ENCODE results near the gene TDRD9.

TDRD9 gene

DNA sequence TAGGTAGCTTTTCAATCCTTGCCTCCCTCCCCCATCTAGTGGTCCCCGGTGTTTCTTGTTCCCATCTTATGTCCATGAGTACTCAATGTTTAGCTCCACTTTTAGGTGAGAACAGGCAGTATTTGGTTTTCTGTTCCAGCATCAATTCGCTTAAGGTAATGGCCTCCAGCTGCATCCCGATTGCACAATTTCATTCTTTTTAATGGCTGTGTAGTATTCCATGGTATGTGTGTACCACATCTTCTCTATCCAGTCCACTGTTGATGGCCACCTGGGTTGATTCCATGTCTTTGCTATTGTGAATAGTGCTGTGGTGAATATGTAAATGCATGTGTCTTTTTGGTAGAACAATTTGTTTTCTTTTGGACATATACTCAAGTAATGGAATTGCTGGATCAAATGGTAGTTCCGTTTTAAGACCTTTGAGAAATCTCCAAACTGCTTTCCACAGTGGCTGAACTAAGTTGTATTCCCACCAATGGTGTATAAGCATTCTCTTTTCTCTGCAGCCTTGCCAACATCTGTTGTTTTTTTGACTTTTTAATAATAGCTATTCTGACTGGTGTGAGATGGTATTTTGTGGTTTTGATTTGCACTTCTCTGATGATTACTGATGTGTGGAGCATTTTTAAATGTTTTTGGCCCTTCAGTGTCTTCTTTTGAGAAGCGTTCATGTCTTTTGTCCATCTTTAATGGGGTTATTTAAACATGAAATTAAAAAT is 123.0 kb downstream of the TDRD9 start:
- TF ChIP-seq, protein P1, sequence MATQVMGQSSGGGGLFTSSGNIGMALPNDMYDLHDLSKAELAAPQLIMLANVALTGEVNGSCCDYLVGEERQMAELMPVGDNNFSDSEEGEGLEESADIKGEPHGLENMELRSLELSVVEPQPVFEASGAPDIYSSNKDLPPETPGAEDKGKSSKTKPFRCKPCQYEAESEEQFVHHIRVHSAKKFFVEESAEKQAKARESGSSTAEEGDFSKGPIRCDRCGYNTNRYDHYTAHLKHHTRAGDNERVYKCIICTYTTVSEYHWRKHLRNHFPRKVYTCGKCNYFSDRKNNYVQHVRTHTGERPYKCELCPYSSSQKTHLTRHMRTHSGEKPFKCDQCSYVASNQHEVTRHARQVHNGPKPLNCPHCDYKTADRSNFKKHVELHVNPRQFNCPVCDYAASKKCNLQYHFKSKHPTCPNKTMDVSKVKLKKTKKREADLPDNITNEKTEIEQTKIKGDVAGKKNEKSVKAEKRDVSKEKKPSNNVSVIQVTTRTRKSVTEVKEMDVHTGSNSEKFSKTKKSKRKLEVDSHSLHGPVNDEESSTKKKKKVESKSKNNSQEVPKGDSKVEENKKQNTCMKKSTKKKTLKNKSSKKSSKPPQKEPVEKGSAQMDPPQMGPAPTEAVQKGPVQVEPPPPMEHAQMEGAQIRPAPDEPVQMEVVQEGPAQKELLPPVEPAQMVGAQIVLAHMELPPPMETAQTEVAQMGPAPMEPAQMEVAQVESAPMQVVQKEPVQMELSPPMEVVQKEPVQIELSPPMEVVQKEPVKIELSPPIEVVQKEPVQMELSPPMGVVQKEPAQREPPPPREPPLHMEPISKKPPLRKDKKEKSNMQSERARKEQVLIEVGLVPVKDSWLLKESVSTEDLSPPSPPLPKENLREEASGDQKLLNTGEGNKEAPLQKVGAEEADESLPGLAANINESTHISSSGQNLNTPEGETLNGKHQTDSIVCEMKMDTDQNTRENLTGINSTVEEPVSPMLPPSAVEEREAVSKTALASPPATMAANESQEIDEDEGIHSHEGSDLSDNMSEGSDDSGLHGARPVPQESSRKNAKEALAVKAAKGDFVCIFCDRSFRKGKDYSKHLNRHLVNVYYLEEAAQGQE (IDR thresholded peaks at IDR 0.05; ENCODE audit: low read depth), result no peak
- TF ChIP-seq EP300 (IDR thresholded peaks at IDR 0.05; ENCODE audit: borderline replicate concordance) (no peak), RAD21 (IDR thresholded peaks at IDR 0.05; ENCODE audit: low read depth) (no peak), ZBTB7A (IDR thresholded peaks at IDR 0.05; ENCODE audit: low read depth) (no peak), NFIC (IDR thresholded peaks at IDR 0.05) (no peak), EGR1 (IDR thresholded peaks at IDR 0.05) (no peak), TAF1 (IDR thresholded peaks at IDR 0.05; ENCODE audit: low read depth) (no peak), YY1 (IDR thresholded peaks at IDR 0.05; ENCODE audit: low read depth) (no peak)
- TF ChIP-seq, protein P2, sequence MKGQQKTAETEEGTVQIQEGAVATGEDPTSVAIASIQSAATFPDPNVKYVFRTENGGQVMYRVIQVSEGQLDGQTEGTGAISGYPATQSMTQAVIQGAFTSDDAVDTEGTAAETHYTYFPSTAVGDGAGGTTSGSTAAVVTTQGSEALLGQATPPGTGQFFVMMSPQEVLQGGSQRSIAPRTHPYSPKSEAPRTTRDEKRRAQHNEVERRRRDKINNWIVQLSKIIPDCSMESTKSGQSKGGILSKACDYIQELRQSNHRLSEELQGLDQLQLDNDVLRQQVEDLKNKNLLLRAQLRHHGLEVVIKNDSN (IDR thresholded peaks at IDR 0.05), result no peak

DNA sequence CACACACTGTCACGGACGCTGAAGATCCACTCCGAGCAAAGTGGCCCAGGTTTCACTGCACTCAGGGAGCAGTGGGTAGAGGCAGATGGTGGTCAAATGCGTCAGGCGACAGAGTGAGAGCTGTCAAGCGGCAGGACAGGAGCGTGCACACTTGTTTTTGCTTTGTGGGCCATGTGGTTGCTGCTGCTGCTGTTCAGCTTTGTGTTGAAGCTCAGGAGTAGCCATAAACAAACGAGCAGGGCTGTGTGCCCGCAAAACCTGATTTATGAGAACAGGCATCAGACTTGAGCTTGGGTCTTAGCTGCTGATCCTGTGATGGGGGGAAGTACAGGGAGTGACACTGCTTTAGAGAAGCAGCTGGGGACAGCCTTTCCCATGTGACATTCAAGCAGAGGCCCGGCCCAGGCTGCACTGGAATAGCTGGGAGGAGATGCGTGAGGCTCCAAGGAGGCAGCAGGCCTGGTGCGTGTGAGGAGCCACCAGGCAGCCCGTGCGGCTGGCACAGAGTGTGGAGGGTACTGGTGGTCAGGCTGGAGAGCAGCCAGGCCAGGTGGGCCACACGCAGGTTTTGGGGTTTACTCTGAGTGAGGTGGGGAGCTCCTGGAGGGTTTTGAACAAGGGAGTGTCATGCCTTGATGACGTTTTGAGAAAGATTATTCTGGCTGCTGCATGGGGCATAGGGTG is 126.1 kb downstream of the TDRD9 start:
- TF ChIP-seq FOXM1 (IDR thresholded peaks at IDR 0.05; ENCODE audit: borderline replicate concordance, low read depth) (no peak), CREB1 (IDR thresholded peaks at IDR 0.05; ENCODE audit: low read depth) (no peak), NFIC (IDR thresholded peaks at IDR 0.05) (no peak), TCF12 (IDR thresholded peaks at IDR 0.05; ENCODE audit: low read depth) (no peak), EP300 (IDR thresholded peaks at IDR 0.05; ENCODE audit: borderline replicate concordance) (no peak), EGR1 (IDR thresholded peaks at IDR 0.05) (no peak), ZBTB7A (IDR thresholded peaks at IDR 0.05; ENCODE audit: low read depth) (no peak), RAD21 (IDR thresholded peaks at IDR 0.05; ENCODE audit: low read depth) (no peak), TEAD4 (IDR thresholded peaks at IDR 0.05) (no peak), TAF1 (IDR thresholded peaks at IDR 0.05; ENCODE audit: low read depth) (no peak), YY1 (IDR thresholded peaks at IDR 0.05; ENCODE audit: low read depth) (no peak), CEBPB (IDR thresholded peaks at IDR 0.05) (no peak)
- TF ChIP-seq, protein P2 (IDR thresholded peaks at IDR 0.05), result no peak
- TF ChIP-seq, protein P3, sequence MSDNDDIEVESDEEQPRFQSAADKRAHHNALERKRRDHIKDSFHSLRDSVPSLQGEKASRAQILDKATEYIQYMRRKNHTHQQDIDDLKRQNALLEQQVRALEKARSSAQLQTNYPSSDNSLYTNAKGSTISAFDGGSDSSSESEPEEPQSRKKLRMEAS (IDR thresholded peaks at IDR 0.05), result no peak
- TF ChIP-seq, protein P1 (IDR thresholded peaks at IDR 0.05; ENCODE audit: low read depth), result no peak

DNA sequence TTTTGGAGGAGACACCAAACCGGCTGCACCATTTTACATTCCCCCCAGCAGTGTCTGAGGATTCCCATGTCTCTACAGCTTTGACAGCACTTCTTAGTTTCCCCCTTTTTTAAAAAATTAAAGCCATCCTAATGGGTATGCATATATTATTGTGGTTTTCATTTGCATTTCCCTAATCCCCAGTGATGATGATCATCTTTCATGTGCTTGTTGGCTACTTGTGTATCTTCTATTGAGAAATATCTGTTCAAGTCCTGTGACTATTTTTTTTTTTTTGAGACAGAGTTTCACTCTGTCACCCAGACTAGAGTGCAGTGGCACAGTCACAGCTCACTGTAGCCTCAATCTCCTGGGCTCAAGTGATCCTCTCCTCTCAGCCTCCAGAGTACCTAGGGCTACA is 134.0 kb downstream of the TDRD9 start:
- TF ChIP-seq, protein P2 (IDR thresholded peaks at IDR 0.05), result no peak
- TF ChIP-seq TEAD4 (IDR thresholded peaks at IDR 0.05) (no peak), TAF1 (IDR thresholded peaks at IDR 0.05; ENCODE audit: low read depth) (no peak)

DNA sequence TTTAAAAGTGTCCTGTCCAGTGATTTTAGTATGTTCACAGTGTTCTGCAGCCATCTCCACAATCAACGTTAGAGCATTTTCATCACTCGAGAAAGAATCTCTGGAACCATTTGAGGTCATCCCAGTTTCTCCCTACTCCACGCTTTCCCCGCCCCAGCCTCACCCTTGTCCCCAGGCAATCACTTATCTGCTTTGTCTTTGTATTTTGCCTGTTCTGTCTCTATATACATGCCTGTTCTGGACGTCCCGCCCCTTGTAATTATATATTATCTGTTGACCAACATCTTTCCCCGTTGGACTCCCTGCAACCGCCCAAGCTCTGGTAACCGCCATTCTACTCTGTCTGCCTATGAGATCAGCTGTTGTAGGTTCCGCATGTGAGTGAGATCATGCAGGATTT is 135.7 kb downstream of the TDRD9 start:
- TF ChIP-seq NFIC (IDR thresholded peaks at IDR 0.05) (no peak), YY1 (IDR thresholded peaks at IDR 0.05; ENCODE audit: low read depth) (no peak), EGR1 (IDR thresholded peaks at IDR 0.05) (no peak), TEAD4 (IDR thresholded peaks at IDR 0.05) (no peak), CREB1 (IDR thresholded peaks at IDR 0.05; ENCODE audit: low read depth) (no peak), CEBPB (IDR thresholded peaks at IDR 0.05) (no peak)

DNA sequence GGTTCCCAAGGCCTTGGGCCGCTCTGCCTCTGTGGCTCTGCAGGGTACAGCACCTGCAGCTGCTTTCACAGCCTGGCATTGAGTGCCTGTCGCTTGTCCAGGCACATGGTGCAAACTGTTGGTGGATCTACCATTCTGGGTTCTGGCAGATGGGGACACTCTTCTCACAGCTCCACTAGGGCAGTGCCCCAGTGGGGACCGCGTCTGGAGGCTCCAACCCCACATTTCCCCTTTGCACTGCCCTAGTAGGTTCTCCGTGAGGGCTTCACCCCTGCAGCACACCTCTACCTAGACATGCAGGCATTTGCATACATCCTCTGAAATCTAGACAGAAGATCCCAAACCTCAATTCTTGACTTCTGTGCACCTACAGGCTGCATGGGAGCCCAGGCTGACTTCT is 138.0 kb downstream of the TDRD9 start:
- TF ChIP-seq YY1 (IDR thresholded peaks at IDR 0.05; ENCODE audit: low read depth) (no peak), EGR1 (IDR thresholded peaks at IDR 0.05) (no peak), NFIC (IDR thresholded peaks at IDR 0.05) (no peak), CEBPB (IDR thresholded peaks at IDR 0.05) (no peak), EP300 (IDR thresholded peaks at IDR 0.05; ENCODE audit: borderline replicate concordance) (no peak), FOXM1 (IDR thresholded peaks at IDR 0.05; ENCODE audit: borderline replicate concordance, low read depth) (no peak), ZBTB7A (IDR thresholded peaks at IDR 0.05; ENCODE audit: low read depth) (no peak), RAD21 (IDR thresholded peaks at IDR 0.05; ENCODE audit: low read depth) (no peak), TCF12 (IDR thresholded peaks at IDR 0.05; ENCODE audit: low read depth) (no peak), CREB1 (IDR thresholded peaks at IDR 0.05; ENCODE audit: low read depth) (no peak), TEAD4 (IDR thresholded peaks at IDR 0.05) (no peak), TAF1 (IDR thresholded peaks at IDR 0.05; ENCODE audit: low read depth) (no peak)
- TF ChIP-seq, protein P3 (IDR thresholded peaks at IDR 0.05), result no peak
- TF ChIP-seq, protein P2 (IDR thresholded peaks at IDR 0.05), result no peak
- TF ChIP-seq, protein P1 (IDR thresholded peaks at IDR 0.05; ENCODE audit: low read depth), result no peak
